IMR-90 (cell line): Measurements from ENCODE around the gene PRKCA. TPM values are rescaled to one million over a fixed set of nuclear protein-coding genes. Genes with fewer than 3 reads are reported as not detected.

Experiments
- ATAC-seq: fragments of 200-7000 bp; cut with Tn5 transposase; 2 replicates; pipeline ENCODE4 v1.9.1; 2020; ENCODE audit warnings: low read depth, mild to moderate bottlenecking, moderate library complexity
- BruUV-seq: library from RNA; stranded (reverse); fragments of 400-500 nt; replicated peaks from 2 replicates; lab custom pipeline; 2021; lab: Mats Ljungman, UMichigan
- CTCF ChIA-PET: fragments of 300-600 bp; formaldehyde crosslinking; extraction: SDS; loops from one replicate; lab custom pipeline; 2021; ENCODE audit warnings: antibody characterized with exemption; lab: Yijun Ruan, JAX
- POLR2A ChIA-PET: fragments of 300-600 bp; sonication (Branson Sonifier 250); formaldehyde crosslinking; loops from one replicate; lab custom pipeline; 2022; ENCODE audit warnings: antibody characterized with exemption; ENCODE audit not compliant: unreplicated experiment; lab: Charles Lee
- DNase-seq: peaks from one replicate; pipeline ENCODE4 v3.0.0; 2013
- H2AFZ ChIP-seq: replicated peaks from 2 replicates; pipeline ENCODE3; 2013; ENCODE audit warnings: low read length, mild to moderate bottlenecking; ENCODE audit not compliant: poor library complexity
- H2AK5ac ChIP-seq: 2 replicates; pipeline ENCODE4 v1.6.1; 2013; ENCODE audit warnings: low read depth, low read length, inconsistent platforms
- H2AK9ac ChIP-seq: replicated peaks from 2 replicates; pipeline ENCODE3; 2013; ENCODE audit warnings: mild to moderate bottlenecking, low read depth, low read length, moderate library complexity; ENCODE audit not compliant: poor library complexity
- H2BK120ac ChIP-seq: 2 replicates; pipeline ENCODE4 v1.6.1; 2013; ENCODE audit warnings: low read depth, low read length, inconsistent platforms
- H2BK15ac ChIP-seq: 3 replicates; pipeline ENCODE4 v1.6.1; 2013; ENCODE audit warnings: low read depth, low read length, inconsistent platforms
- H2BK20ac ChIP-seq: 2 replicates; pipeline ENCODE4 v1.6.1; 2013; ENCODE audit warnings: low read depth, mild to moderate bottlenecking, inconsistent platforms, low read length, moderate library complexity
- H2BK5ac ChIP-seq: 2 replicates; pipeline ENCODE4 v1.6.1; 2013; ENCODE audit warnings: mild to moderate bottlenecking, low read depth, low read length, inconsistent platforms; ENCODE audit not compliant: poor library complexity, severe bottlenecking
- H3K14ac ChIP-seq: replicated peaks from 2 replicates; pipeline ENCODE4 v1.6.1; 2013; ENCODE audit warnings: low read depth, low read length, inconsistent platforms
- H3K18ac ChIP-seq: 2 replicates; pipeline ENCODE4 v1.6.1; 2013; ENCODE audit warnings: low read depth, low read length, control low read depth
- H3K23ac ChIP-seq: 2 replicates; pipeline ENCODE4 v1.6.1; 2013; ENCODE audit warnings: low read depth, low read length, inconsistent platforms
- H3K27ac ChIP-seq: 2 replicates; pipeline ENCODE4 v1.5.1; 2013; ENCODE audit warnings: mild to moderate bottlenecking, control low read depth, low read length; ENCODE audit not compliant: insufficient read depth
- H3K27me3 ChIP-seq: 2 replicates; pipeline ENCODE4 v1.6.1; 2013; ENCODE audit warnings: low read length; ENCODE audit not compliant: control insufficient read depth, insufficient read depth
- H3K36me3 ChIP-seq: 2 replicates; pipeline ENCODE4 v1.6.1; 2013; ENCODE audit warnings: low read length, mixed read lengths; ENCODE audit not compliant: control insufficient read depth, insufficient read depth
- H3K4ac ChIP-seq: 2 replicates; pipeline ENCODE4 v1.6.1; 2013; ENCODE audit warnings: low read depth, low read length, inconsistent platforms
- H3K4me1 ChIP-seq: 2 replicates; pipeline ENCODE4 v1.6.1; 2013; ENCODE audit warnings: low read length, mixed read lengths; ENCODE audit not compliant: control insufficient read depth, insufficient read depth
- H3K4me2 ChIP-seq: 2 replicates; pipeline ENCODE4 v1.6.1; 2013; ENCODE audit warnings: low read depth, mild to moderate bottlenecking, control low read depth, low read length, moderate library complexity
- H3K4me3 ChIP-seq: 2 replicates; pipeline ENCODE4 v1.5.1; 2013; ENCODE audit warnings: low read depth, mild to moderate bottlenecking, control low read depth, low read length, moderate library complexity; ENCODE audit not compliant: insufficient read depth
- H3K56ac ChIP-seq: 2 replicates; pipeline ENCODE4 v1.6.1; 2013; ENCODE audit warnings: low read length, inconsistent platforms; ENCODE audit not compliant: insufficient read depth; ENCODE audit errors: extremely low read depth
- H3K79me1 ChIP-seq, 2 experiments: 2 replicates each; pipeline ENCODE4 v1.6.1; 2013; ENCODE audit warnings: low read length in 2 of 2, inconsistent platforms in 1 of 2, low read depth in 1 of 2
- H3K9ac ChIP-seq: 2 replicates; pipeline ENCODE4 v1.6.1; 2013; ENCODE audit warnings: low read depth, low read length, control low read depth
- H3K9me1 ChIP-seq: 2 replicates; pipeline ENCODE4 v1.6.1; 2013; ENCODE audit warnings: low read length, inconsistent platforms; ENCODE audit not compliant: insufficient read depth
- H3K9me3 ChIP-seq: 2 replicates; pipeline ENCODE4 v1.6.1; 2013; ENCODE audit warnings: low read length; ENCODE audit not compliant: control insufficient read depth, insufficient read depth
- H4K20me1 ChIP-seq: 2 replicates; pipeline ENCODE4 v1.6.1; 2013; ENCODE audit warnings: low read length, inconsistent platforms; ENCODE audit not compliant: insufficient read depth
- H4K5ac ChIP-seq: 2 replicates; pipeline ENCODE4 v1.6.1; 2013; ENCODE audit warnings: mild to moderate bottlenecking, low read depth, low read length, control low read depth
- H4K8ac ChIP-seq, 2 experiments: 2 replicates each; pipeline ENCODE4 v1.6.1; 2013; ENCODE audit warnings: low read depth in 2 of 2, low read length in 2 of 2, control low read depth in 1 of 2, inconsistent platforms in 1 of 2
- H4K91ac ChIP-seq: 2 replicates; pipeline ENCODE4 v1.6.1; 2013; ENCODE audit warnings: low read depth, low read length, inconsistent platforms; ENCODE audit not compliant: insufficient read depth
- POLR2A ChIP-seq: IDR thresholded peaks from 2 replicates; pipeline ENCODE4 v1.6.1; 2012; ENCODE audit warnings: mild to moderate bottlenecking, low read depth, low read length
- USF2 ChIP-seq: fragments of 150-350 bp; IDR thresholded peaks from 2 replicates; pipeline ENCODE4 v1.6.1; 2017; ENCODE audit warnings: mild to moderate bottlenecking, antibody characterized with exemption, low read length, low read depth
- dilution Hi-C: fragments of 300-500 bp; cut with HindIII; formaldehyde crosslinking; loops from one replicate; pipeline ENCODE4 v1.14.3; 2018; ENCODE audit warnings: low sequenced_read_pairs; ENCODE audit not compliant: unreplicated experiment
- in situ Hi-C: fragments of 300-500 bp; cut with MboI; formaldehyde crosslinking; loops from 3 replicates; pipeline ENCODE4 v1.14.3; 2019; ENCODE audit warnings: low sequenced_read_pairs, inconsistent platforms, mixed read lengths
- intact Hi-C: fragments of 100-400 bp; cut with micrococcal nuclease; formaldehyde crosslinking; loops from 2 replicates; pipeline ENCODE4 v1.10.0; 2022
- polyA plus RNA-seq, 3 experiments: library from polyadenylated mRNA; depleted of rRNA; stranded (reverse); fragments of >200 nt; gene quantifications; 2 replicates each; pipeline ENCODE4 v1.2.3, GENCODE V29; 2012; ENCODE audit warnings: low replicate concordance in 1 of 3
- total RNA-seq: library from RNA; depleted of rRNA; stranded (reverse); fragments of >200 nt; gene quantifications from 2 replicates; pipeline ENCODE4 v1.2.3, GENCODE V29; 2012

The PRKCA gene
- total and polyA plus RNA-seq, 2 of the 4 experiments (the other 2 are of a cell fraction): 31.0 to 46.0 TPM

GRCh38 chr17:66698270-66698669 is 395.9 kb downstream of the PRKCA start:
- Histone ChIP-seq H3K9me1 (peaks cover 4% of the 10 kb centered on the region; the same call in 1 of the 2 replicates), H3K4me2 (no peak overlapping the region), H3K27me3 (no peaks in the 10 kb centered on the region), H4K91ac (no peak overlapping the region), H3K9ac (no peak overlapping the region), H3K56ac (no peak overlapping the region), H2BK20ac (no peak overlapping the region), H2AK9ac (no peak overlapping the region), H2BK15ac (no peak overlapping the region), H3K27ac (no peak overlapping the region), H3K4me3 (no peak overlapping the region), H2AK5ac (no peak overlapping the region), H3K36me3 (peaks cover 28% of the 10 kb centered on the region), H2AFZ (no peak overlapping the region), H3K4me1 (no peaks in the 10 kb centered on the region), H3K9me3 (peaks cover 2% of the 10 kb centered on the region; the same call in 1 of the 2 replicates), H3K18ac (no peak overlapping the region), H4K20me1 (no peaks in the 10 kb centered on the region), H3K79me1 (0 out of 4 replicates have a peak, but pooled peaks cover 0 to 2% of the 10 kb centered on the region in 2 experiments), H2BK120ac (no peak overlapping the region), H3K4ac (no peak overlapping the region), H4K5ac (no peak overlapping the region), H4K8ac (no peak overlapping the region), H3K14ac (no peak overlapping the region), H3K23ac (no peak overlapping the region), H2BK5ac (no peak overlapping the region)
- in situ Hi-C loops (no loop called here), dilution Hi-C loops (no loop called here), intact Hi-C loops (no loop called here)
- ChIA-PET CTCF (no interaction called here), POLR2A (no interaction called here)
- no TSS peak for BruUV-seq
- TF ChIP-seq USF2 (no peak), POLR2A (no peak)
- ATAC-seq: no peak
- no peak for DNase-seq
